ENCODE data around the gene STK25.

DNA sequence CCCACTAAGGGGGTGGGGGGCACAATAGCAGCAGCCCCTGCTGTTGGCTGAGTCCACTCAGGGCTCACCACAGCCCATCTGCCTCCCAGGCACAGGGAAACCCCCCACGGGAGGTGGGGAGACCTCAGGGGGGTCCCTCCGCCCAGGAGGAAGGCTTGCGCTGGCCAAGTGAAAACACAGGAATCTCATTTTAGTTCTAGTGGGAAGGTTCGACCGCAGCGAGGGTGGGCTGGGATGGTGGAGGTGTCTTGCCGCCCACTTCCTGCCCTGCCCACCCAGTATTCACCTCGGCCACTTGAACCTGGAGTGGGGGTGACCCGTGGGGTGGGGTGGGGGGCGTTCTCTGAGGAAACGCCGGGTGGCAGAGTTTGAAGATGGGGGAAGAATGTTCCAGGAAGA lies 43.2 kb upstream of the STK25 start:
- TF ChIP-seq POLR2A (IDR thresholded peaks at IDR 0.05; ENCODE audit: low read depth, low read length): no peak
- TF ChIP-seq POLR2AphosphoS5 (IDR thresholded peaks at IDR 0.05; ENCODE audit: low read depth, low read length): no peak
- TF ChIP-seq TAF1 (IDR thresholded peaks at IDR 0.05; ENCODE audit: borderline replicate concordance, low read depth, low read length): no peak
